ENCODE measurements around the gene BAZ2B. TPM values are rescaled to one million over a fixed set of nuclear protein-coding genes. Genes with fewer than 3 reads are reported as not detected.

Gene BAZ2B
- total RNA-seq, 1 donor from 2014 or later, result 67.7 TPM

Other genes with a start within 250 kb of the BAZ2B start
- gene MARCHF7, start 96.0 kb upstream of the BAZ2B start, total RNA-seq, result 124 and 167 TPM in 2 replicates
- gene CD302, start 181.7 kb upstream of the BAZ2B start, total RNA-seq, result 5.7 and 6.3 TPM in 2 replicates